K562 (cell line): ENCODE data around the gene DCAF10.

Source experiments
- EP300 ChIP-seq: IDR thresholded peaks from 2 replicates; pipeline ENCODE4 v1.6.1; 2012; ENCODE audit warnings: low read length, improper control_type of control experiment
- HLTF ChIP-seq: fragments of 450-650 bp; IDR thresholded peaks from 2 replicates; pipeline ENCODE4 v1.6.1; 2016
- KAT7 ChIP-seq: sonication (generic); formaldehyde crosslinking; IDR thresholded peaks from 2 replicates; pipeline ENCODE4 v1.8.0; 2022; ENCODE audit warnings: missing genetic modification reagents, mild to moderate bottlenecking, borderline replicate concordance
- POLR2AphosphoS5 ChIP-seq: IDR thresholded peaks from 2 replicates; pipeline ENCODE4 v1.6.1; 2011; ENCODE audit warnings: mild to moderate bottlenecking, low read depth, low read length, moderate library complexity; ENCODE audit not compliant: control insufficient read depth, insufficient read depth
- POLR3G ChIP-seq: IDR thresholded peaks from 2 replicates; pipeline ENCODE4 v1.6.1; 2011; ENCODE audit not compliant: insufficient read length, insufficient replicate concordance; ENCODE audit errors: extremely low read depth
- SMC3 ChIP-seq: conservative IDR thresholded peaks from 2 replicates; pipeline ENCODE4 v1.6.1; 2011; ENCODE audit warnings: low read depth, low read length, improper control_type of control experiment; ENCODE audit not compliant: insufficient read depth
- YY1 ChIP-seq, 3 experiments: IDR thresholded peaks; 2 replicates each; pipeline ENCODE4 v1.6.1; 2011; ENCODE audit warnings: low read length in 2 of 3, mild to moderate bottlenecking in 2 of 3, moderate library complexity in 2 of 3, borderline replicate concordance in 1 of 3, control low read depth in 1 of 3, low read depth in 1 of 3; ENCODE audit not compliant: insufficient read depth in 3 of 3, insufficient replicate concordance in 2 of 3, control insufficient read depth in 1 of 3, insufficient read length in 1 of 3; ENCODE audit errors: extremely low read depth in 1 of 3
- ZNF133 ChIP-seq: fragments of 250-450 bp; sonication (Bioruptor Pico); IDR thresholded peaks from 2 replicates; pipeline ENCODE4 v1.4.0; 2020; ENCODE audit warnings: mild to moderate bottlenecking
- TF ChIP-seq, protein P1 (sequence below), 2 experiments: fragments of 450-650 bp in 1 of 2; sonication (generic) in 1 of 2; formaldehyde crosslinking in 1 of 2; IDR thresholded peaks; 2 replicates each; pipeline versions ENCODE4 v1.7.1 to v1.9.0; 2016 to 2022; ENCODE audit warnings: inconsistent platforms in 1 of 2, mild to moderate bottlenecking in 1 of 2, missing genetic modification reagents in 1 of 2
- TF ChIP-seq, protein P2 (sequence below), 3 experiments: IDR thresholded peaks in 2 of 3; conservative IDR thresholded peaks in 1 of 3; 2 replicates each; pipeline ENCODE4 v1.5.1; 2011 to 2012; ENCODE audit warnings: low read length in 3 of 3, mild to moderate bottlenecking in 3 of 3, control low read depth in 2 of 3, improper control_type of control experiment in 1 of 3, inconsistent platforms in 1 of 3, low read depth in 1 of 3, mixed read lengths in 1 of 3, moderate library complexity in 1 of 3; ENCODE audit not compliant: insufficient read depth in 2 of 3
- TF ChIP-seq, protein P3 (sequence below), 2 experiments: fragments of 450-650 bp; formaldehyde crosslinking in 1 of 2; IDR thresholded peaks; 2 replicates each; pipeline versions ENCODE4 v1.4.0 to v1.6.1; 2014 to 2020; ENCODE audit warnings: mild to moderate bottlenecking in 2 of 2, borderline replicate concordance in 1 of 2, low read depth in 1 of 2

DNA sequence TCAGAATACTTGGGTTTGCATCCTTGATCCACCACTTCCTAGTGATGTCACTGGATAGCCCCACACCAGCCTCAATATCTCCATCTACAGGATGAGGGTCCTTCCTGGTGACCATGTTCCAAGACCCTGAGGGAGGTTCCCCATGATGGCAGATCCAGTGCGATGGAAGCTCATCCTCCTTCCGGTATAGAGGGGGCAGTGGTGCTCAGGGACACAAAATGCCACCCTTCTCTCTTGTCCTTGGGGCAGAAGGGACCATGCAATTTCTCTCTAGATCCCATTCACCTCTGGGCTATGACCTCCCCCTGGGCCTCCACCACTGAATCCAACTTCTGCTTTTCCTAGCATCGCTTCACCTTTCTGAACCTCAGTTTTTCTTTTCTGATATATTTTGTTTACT, 108.7 kb downstream of the DCAF10 start:
- no peak for TF ChIP-seq POLR3G
- TF ChIP-seq ZNF133 (CRISPR knock-in tag): no peak
- no peak for TF ChIP-seq EP300
- no peak for TF ChIP-seq SMC3
- TF ChIP-seq, protein P1, sequence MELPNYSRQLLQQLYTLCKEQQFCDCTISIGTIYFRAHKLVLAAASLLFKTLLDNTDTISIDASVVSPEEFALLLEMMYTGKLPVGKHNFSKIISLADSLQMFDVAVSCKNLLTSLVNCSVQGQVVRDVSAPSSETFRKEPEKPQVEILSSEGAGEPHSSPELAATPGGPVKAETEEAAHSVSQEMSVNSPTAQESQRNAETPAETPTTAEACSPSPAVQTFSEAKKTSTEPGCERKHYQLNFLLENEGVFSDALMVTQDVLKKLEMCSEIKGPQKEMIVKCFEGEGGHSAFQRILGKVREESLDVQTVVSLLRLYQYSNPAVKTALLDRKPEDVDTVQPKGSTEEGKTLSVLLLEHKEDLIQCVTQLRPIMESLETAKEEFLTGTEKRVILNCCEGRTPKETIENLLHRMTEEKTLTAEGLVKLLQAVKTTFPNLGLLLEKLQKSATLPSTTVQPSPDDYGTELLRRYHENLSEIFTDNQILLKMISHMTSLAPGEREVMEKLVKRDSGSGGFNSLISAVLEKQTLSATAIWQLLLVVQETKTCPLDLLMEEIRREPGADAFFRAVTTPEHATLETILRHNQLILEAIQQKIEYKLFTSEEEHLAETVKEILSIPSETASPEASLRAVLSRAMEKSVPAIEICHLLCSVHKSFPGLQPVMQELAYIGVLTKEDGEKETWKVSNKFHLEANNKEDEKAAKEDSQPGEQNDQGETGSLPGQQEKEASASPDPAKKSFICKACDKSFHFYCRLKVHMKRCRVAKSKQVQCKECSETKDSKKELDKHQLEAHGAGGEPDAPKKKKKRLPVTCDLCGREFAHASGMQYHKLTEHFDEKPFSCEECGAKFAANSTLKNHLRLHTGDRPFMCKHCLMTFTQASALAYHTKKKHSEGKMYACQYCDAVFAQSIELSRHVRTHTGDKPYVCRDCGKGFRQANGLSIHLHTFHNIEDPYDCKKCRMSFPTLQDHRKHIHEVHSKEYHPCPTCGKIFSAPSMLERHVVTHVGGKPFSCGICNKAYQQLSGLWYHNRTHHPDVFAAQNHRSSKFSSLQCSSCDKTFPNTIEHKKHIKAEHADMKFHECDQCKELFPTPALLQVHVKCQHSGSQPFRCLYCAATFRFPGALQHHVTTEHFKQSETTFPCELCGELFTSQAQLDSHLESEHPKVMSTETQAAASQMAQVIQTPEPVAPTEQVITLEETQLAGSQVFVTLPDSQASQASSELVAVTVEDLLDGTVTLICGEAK (IDR thresholded peaks at IDR 0.05): no peak
- TF ChIP-seq, protein P1 (CRISPR knock-in tag; IDR thresholded peaks at IDR 0.05): no peak
- TF ChIP-seq POLR2AphosphoS5: no peak
- TF ChIP-seq, protein P2, sequence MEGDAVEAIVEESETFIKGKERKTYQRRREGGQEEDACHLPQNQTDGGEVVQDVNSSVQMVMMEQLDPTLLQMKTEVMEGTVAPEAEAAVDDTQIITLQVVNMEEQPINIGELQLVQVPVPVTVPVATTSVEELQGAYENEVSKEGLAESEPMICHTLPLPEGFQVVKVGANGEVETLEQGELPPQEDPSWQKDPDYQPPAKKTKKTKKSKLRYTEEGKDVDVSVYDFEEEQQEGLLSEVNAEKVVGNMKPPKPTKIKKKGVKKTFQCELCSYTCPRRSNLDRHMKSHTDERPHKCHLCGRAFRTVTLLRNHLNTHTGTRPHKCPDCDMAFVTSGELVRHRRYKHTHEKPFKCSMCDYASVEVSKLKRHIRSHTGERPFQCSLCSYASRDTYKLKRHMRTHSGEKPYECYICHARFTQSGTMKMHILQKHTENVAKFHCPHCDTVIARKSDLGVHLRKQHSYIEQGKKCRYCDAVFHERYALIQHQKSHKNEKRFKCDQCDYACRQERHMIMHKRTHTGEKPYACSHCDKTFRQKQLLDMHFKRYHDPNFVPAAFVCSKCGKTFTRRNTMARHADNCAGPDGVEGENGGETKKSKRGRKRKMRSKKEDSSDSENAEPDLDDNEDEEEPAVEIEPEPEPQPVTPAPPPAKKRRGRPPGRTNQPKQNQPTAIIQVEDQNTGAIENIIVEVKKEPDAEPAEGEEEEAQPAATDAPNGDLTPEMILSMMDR (IDR thresholded peaks at IDR 0.05 in 2 of 3, conservative IDR thresholded peaks at IDR 0.05 in 1 of 3; ENCODE audit: insufficient read depth in 2 of 3, low read depth in 1 of 3, low read length in 3 of 3): no peak
- TF ChIP-seq, protein P3, sequence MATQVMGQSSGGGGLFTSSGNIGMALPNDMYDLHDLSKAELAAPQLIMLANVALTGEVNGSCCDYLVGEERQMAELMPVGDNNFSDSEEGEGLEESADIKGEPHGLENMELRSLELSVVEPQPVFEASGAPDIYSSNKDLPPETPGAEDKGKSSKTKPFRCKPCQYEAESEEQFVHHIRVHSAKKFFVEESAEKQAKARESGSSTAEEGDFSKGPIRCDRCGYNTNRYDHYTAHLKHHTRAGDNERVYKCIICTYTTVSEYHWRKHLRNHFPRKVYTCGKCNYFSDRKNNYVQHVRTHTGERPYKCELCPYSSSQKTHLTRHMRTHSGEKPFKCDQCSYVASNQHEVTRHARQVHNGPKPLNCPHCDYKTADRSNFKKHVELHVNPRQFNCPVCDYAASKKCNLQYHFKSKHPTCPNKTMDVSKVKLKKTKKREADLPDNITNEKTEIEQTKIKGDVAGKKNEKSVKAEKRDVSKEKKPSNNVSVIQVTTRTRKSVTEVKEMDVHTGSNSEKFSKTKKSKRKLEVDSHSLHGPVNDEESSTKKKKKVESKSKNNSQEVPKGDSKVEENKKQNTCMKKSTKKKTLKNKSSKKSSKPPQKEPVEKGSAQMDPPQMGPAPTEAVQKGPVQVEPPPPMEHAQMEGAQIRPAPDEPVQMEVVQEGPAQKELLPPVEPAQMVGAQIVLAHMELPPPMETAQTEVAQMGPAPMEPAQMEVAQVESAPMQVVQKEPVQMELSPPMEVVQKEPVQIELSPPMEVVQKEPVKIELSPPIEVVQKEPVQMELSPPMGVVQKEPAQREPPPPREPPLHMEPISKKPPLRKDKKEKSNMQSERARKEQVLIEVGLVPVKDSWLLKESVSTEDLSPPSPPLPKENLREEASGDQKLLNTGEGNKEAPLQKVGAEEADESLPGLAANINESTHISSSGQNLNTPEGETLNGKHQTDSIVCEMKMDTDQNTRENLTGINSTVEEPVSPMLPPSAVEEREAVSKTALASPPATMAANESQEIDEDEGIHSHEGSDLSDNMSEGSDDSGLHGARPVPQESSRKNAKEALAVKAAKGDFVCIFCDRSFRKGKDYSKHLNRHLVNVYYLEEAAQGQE (IDR thresholded peaks at IDR 0.05; ENCODE audit: borderline replicate concordance): no peak
- TF ChIP-seq, protein P3 (CRISPR knock-in tag; IDR thresholded peaks at IDR 0.05; ENCODE audit: low read depth): no peak
- TF ChIP-seq YY1 (IDR thresholded peaks at IDR 0.05; ENCODE audit: borderline replicate concordance in 1 of 3, control insufficient read depth in 1 of 3, extremely low read depth in 1 of 3, insufficient read depth in 3 of 3, insufficient read length in 1 of 3, insufficient replicate concordance in 2 of 3, low read depth in 1 of 3, low read length in 2 of 3): no peak
- no peak for TF ChIP-seq HLTF
- no peak for TF ChIP-seq KAT7 (CRISPR knock-in tag)
